Mucosa of descending colon (tissue), 3 donors: ENCODE data around the gene STIL. TPM values are rescaled to one million over a fixed set of nuclear protein-coding genes. Genes with fewer than 3 reads are reported as not detected.

Experiments
- ATAC-seq: fragments of 200-7000 bp; cut with Tn5 transposase; one replicate; pipeline ENCODE4 v1.9.1; 2020; ENCODE audit warnings: mild to moderate bottlenecking, moderate library complexity
- DNase-seq, 3 donors: peaks; one replicate each; pipeline ENCODE4 v3.0.0-alpha.2; 2020
- H3K36me3 ChIP-seq: fragments of 200-600 bp; one replicate; pipeline ENCODE4 v1.8.0; 2021; ENCODE audit warnings: low read depth, mild to moderate bottlenecking
- H3K4me1 ChIP-seq: fragments of 200-600 bp; one replicate; pipeline ENCODE4 v1.8.0; 2021; ENCODE audit warnings: low read depth, mild to moderate bottlenecking
- H3K4me3 ChIP-seq: fragments of 200-600 bp; one replicate; pipeline ENCODE4 v1.8.0; 2021; ENCODE audit warnings: mild to moderate bottlenecking
- H3K9me3 ChIP-seq: fragments of 200-600 bp; one replicate; pipeline ENCODE4 v1.8.0; 2021; ENCODE audit warnings: mild to moderate bottlenecking
- intact Hi-C, 2 donors: fragments of 100-400 bp; cut with DNase I in 1 of 2; cut with micrococcal nuclease in 1 of 2; formaldehyde crosslinking; loops; one replicate each; pipeline versions ENCODE4 v1.11.0 to v1.11.1; 2022; cut with DNase I, micrococcal nuclease
- total RNA-seq, 3 donors: library from RNA; stranded (reverse); fragmentation: NEBNext Ultra II Directional in 2 of 3; extraction: Animal tissue kit (Norgen Biotek cat#: 25700) in 2 of 3; gene quantifications; one replicate each; pipeline versions ENCODE4 v1.2.1 to v1.2.4, GENCODE V29; 2021 to 2023
- TF ChIP-seq, protein P1 (sequence below): fragments of 200-600 bp; IDR thresholded peaks from one replicate; pipeline ENCODE4 v1.8.0; 2022; ENCODE audit warnings: antibody characterized with exemption, mild to moderate bottlenecking
- donor health status: DM: no; HTN: no; CAD: no; lungs with moderate emphysema.
- donor health status: DM: no; HTN: no; CAD: no.
- donor health status: DM: no; HTN: yes; CAD: no.

The STIL gene
- total RNA-seq, 3 donors from 2014 or later: 4.8 to 13.1 (median 9.6) TPM

DNA sequence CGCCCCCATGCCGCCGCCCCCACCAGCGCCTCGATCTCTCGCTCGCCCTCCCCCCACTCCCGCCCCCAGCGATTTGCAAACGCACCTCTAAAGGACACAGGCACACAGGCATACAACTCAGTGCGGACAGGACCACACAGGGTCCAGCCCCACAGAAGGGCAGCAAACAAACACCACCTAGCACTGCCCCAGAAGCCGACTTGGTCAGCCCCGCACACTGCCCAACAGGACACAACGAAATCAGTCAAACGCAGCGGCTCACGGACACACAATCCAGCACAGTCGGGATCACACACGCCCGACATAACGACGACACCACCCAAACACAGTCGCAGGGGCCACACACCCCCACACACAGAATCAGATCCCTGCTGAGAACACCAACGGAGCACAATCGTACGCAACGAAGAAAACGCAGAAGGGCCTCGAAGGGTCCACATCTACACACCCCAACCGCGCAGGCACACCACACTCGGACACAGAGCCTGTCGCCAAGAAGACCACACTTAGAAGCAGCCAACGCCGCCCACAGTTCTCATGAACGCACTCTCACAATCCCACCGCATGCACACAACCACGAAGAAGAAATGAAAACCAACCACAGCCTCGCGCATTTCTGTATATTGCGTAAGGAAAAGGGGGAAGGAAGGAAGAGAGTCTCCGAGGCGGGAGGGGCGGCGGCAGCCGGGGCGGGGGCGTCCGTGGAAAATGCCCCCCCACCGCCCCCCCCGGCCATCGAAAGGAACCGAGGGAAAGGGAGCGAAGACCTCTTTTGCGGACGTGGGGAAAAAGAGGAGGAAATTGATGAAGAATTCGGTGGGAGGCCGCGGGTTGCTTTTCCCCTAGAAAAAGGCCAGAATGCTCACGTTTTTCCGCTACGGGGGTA is 82.4 kb downstream of the STIL start:
- H3K4me1 ChIP-seq: peaks cover 11% of the 10 kb centered on the region
- no peak overlapping the region for H3K4me3 ChIP-seq
- DNase-seq: peak in 2 of 3 donors; percentile 33 to 46
- ATAC-seq: peak; percentile 40
- H3K36me3 ChIP-seq: no peaks in the 10 kb centered on the region
- TF ChIP-seq, protein P1, sequence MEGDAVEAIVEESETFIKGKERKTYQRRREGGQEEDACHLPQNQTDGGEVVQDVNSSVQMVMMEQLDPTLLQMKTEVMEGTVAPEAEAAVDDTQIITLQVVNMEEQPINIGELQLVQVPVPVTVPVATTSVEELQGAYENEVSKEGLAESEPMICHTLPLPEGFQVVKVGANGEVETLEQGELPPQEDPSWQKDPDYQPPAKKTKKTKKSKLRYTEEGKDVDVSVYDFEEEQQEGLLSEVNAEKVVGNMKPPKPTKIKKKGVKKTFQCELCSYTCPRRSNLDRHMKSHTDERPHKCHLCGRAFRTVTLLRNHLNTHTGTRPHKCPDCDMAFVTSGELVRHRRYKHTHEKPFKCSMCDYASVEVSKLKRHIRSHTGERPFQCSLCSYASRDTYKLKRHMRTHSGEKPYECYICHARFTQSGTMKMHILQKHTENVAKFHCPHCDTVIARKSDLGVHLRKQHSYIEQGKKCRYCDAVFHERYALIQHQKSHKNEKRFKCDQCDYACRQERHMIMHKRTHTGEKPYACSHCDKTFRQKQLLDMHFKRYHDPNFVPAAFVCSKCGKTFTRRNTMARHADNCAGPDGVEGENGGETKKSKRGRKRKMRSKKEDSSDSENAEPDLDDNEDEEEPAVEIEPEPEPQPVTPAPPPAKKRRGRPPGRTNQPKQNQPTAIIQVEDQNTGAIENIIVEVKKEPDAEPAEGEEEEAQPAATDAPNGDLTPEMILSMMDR: no peak
- no peaks in the 10 kb centered on the region for H3K9me3 ChIP-seq
- intact Hi-C loops: no loop called here

DNA sequence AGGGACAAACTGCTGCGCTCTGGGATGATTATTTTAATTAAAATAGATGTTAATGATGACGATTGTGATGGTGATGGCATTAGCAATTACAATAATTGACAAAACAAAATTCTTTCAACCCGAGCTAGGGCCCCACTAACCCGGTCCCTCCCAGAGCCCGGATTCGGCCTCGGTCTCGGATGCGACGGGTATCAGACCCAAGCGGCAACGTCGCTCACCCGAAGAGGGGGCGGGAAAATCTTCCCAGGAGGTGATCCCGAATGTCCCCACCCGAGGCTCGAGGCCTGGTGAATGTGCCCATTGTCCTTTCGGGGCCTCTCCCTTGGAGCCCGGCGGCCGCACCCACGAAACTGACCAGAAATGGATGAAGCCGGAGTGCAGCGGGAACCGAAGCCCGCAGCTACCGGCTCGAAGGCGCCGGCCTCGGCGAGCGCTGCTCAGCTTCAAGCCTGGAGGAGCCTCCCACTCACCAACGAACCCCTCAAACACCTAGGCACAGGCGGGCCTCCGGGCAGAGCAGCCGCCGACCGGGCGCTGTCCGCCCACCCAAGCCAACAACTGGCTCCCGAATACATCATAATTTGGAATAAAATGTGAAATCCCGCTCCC is 83.2 kb downstream of the STIL start:
- ATAC-seq (peak; percentile 26), DNase-seq (peak in 1 of 3 donors; percentile 38)
- intact Hi-C loops: no loop called here
- TF ChIP-seq, protein P1: no peak
- Histone ChIP-seq H3K36me3 (no peaks in the 10 kb centered on the region), H3K4me3 (no peak overlapping the region), H3K4me1 (peaks cover 11% of the 10 kb centered on the region), H3K9me3 (no peaks in the 10 kb centered on the region)

DNA sequence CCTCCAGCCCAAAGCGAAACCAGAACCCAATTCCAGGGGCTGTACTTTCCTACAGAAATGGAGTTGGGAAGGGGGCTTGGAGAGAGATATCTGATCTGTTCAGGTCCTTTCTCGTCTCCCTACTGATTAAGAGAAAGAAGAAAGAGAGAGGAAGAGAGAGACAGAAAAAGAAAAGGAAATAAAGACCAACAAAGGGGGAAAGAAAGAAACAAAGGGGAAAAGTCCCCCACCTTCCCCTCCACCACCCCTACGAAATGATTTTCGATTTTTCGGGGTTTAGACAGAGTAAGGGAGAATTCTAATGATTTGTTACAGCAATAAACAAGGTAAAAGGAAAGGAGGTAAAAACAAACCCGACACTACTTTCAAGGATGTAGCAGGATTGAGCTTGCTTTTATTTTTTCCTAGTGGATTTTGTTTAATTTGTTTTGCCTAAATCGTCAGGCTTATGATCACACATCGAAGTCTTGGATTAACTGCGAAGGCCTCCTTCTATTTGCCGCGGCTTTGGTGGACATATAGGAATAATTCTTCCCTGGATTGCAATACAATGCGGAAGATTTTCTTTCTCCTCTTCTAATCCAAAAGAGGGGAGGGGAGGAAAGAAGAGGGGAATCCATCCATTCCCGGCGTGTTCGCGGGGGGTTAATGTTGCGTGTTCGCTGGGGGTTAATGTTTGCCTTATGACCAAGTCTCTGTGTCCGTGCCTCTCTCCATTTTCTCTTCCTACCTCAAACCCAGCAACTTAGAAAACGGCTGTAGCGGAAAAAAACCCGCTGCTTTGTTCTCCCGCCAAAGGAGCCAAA is 83.9 kb downstream of the STIL start:
- intact Hi-C loops: no loop called here
- TF ChIP-seq, protein P1: no peak
- Histone ChIP-seq H3K4me3 (no peak overlapping the region), H3K9me3 (no peaks in the 10 kb centered on the region), H3K4me1 (peaks cover 11% of the 10 kb centered on the region), H3K36me3 (no peaks in the 10 kb centered on the region)
- ATAC-seq: no peak
- no peak for DNase-seq

DNA sequence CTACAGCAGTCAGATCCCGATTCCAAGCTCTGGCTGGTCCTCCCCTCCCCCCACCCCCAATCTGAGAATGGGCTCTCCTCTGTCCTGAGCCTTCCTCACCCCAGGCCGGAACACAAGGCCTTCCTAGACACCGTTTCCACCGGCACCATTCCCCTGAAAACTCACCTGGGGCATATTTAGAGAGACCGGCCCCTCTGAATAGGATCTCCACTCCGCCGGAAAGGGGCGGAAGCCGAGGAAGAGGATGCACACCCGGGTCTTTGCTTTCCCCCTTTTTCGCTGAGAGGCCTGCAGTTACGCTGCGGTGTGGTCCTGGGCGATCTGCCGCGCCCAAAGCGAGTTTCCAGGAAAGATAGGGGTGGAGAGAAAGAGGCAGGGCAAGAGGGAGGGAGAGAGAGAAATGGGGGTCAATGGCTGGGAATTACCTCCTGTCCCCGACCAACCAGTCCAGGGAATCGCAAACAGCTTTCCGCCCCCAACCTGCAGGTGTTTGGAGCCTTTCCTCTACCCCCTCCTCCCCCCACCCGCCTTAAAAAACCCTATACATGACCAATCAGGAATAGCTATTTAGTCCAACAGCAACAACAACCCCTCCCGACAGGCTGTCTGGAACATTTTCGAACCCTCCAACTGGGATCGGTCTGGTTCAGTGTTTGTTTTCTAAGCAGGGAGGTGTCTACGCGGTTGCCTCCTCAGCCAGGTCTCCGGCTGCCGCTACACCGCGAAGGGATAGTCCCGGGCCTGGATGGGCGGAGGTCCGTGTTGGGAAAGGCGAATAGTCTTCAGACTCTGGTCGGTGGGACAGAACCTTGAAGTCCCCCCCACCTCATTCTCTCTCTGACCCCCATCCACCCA is 84.7 kb downstream of the STIL start:
- TF ChIP-seq, protein P1: no peak
- DNase-seq: no peak
- Histone ChIP-seq H3K36me3 (no peaks in the 10 kb centered on the region), H3K4me3 (no peak overlapping the region), H3K4me1 (peaks cover 11% of the 10 kb centered on the region), H3K9me3 (no peaks in the 10 kb centered on the region)
- ATAC-seq: no peak
- intact Hi-C loops: no loop called here

DNA sequence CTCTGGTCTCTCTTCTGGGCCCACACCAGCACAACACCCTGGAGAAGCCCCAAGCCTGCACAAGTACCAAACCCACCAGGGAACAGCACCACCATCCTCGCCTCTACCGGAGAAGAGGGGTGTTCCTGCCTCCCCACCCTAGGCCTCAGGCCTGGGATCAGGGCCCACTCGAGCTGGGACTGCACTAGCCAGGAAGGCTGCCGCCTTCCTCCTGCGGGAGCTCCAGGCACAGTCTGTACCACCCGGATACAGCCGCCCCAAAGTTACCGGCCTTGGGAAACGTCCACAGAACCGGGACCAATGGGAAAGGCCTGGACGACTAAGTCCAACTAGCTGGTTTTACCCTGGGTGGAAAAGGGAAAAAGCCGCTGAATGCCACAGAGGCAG is 85.3 kb downstream of the STIL start:
- Histone ChIP-seq H3K4me1 (peaks cover 11% of the 10 kb centered on the region), H3K9me3 (no peaks in the 10 kb centered on the region), H3K4me3 (no peak overlapping the region), H3K36me3 (no peaks in the 10 kb centered on the region)
- TF ChIP-seq, protein P1: no peak
- intact Hi-C loops: no loop called here
- no peak for ATAC-seq
- no peak for DNase-seq
